ENCODE data around the gene KAZN.

KAZN gene

DNA sequence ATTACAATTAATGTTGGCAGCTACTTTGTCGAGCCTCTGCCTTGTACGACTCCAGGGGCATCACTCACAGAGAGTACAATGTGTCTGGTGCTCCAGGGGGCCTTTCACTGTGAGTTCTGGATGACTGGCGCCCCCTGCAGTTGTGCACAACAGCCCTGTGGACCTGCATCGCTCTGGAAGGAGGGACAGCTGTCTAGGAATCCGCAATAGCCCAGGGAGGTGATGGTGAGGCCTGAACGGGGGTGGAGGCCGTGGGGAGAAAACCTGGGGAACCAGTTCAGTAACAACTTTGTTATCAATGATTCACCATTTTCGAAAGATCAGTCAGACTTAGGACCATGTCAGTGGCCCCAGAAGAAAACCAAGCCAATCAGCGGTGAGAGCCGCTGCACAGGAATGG is 189.1 kb downstream of the KAZN start:
- no peak for TF ChIP-seq FOXA1 (IDR thresholded peaks at IDR 0.05)
- ChIA-PET CTCF (interaction anchor here (0.6 to 1.1 kb wide), 3 partner anchors 9 to 530 kb away, joined by 3 to 4 read pairs (median 4); no protein-coding TSS in a partner anchor), POLR2A (no interaction called here)
- no peak for DNase-seq (ENCODE audit: extremely low spot score)

GRCh38 chr1:14788080-14788479 is 189.6 kb downstream of the KAZN start:
- DNase-seq (ENCODE audit: extremely low spot score): no peak
- POLR2A ChIA-PET: no interaction called here
- TF ChIP-seq FOXM1 (IDR thresholded peaks at IDR 0.05; ENCODE audit: borderline replicate concordance) (no peak), LEF1 (IDR thresholded peaks at IDR 0.05; ENCODE audit: borderline replicate concordance) (no peak), L3MBTL2 (conservative IDR thresholded peaks at IDR 0.05) (no peak), FOXK2 (IDR thresholded peaks at IDR 0.05) (no peak), HDGF (IDR thresholded peaks at IDR 0.05; ENCODE audit: borderline replicate concordance) (no peak), FOXA1 (IDR thresholded peaks at IDR 0.05) (no peak)
- CTCF ChIA-PET: interaction anchor here (0.6 kb wide), 1 partner anchor 530 kb away, joined by 4 read pairs; no protein-coding TSS in a partner anchor

- ChIA-PET CTCF (no interaction called here), POLR2A (no interaction called here)
- no peak for DNase-seq (ENCODE audit: extremely low spot score)
- TF ChIP-seq, protein P1, sequence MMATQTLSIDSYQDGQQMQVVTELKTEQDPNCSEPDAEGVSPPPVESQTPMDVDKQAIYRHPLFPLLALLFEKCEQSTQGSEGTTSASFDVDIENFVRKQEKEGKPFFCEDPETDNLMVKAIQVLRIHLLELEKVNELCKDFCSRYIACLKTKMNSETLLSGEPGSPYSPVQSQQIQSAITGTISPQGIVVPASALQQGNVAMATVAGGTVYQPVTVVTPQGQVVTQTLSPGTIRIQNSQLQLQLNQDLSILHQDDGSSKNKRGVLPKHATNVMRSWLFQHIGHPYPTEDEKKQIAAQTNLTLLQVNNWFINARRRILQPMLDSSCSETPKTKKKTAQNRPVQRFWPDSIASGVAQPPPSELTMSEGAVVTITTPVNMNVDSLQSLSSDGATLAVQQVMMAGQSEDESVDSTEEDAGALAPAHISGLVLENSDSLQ (IDR thresholded peaks at IDR 0.05): no peak
- TF ChIP-seq FOXA1 (IDR thresholded peaks at IDR 0.05) (no peak), LEF1 (IDR thresholded peaks at IDR 0.05; ENCODE audit: borderline replicate concordance) (no peak), SUZ12 (IDR thresholded peaks at IDR 0.05) (no peak), ZNF384 (IDR thresholded peaks at IDR 0.05) (no peak), FOXK2 (IDR thresholded peaks at IDR 0.05) (no peak), HDGF (IDR thresholded peaks at IDR 0.05; ENCODE audit: borderline replicate concordance) (no peak), FOXM1 (IDR thresholded peaks at IDR 0.05; ENCODE audit: borderline replicate concordance) (no peak), SP1 (IDR thresholded peaks at IDR 0.05) (no peak), BHLHE40 (IDR thresholded peaks at IDR 0.05; ENCODE audit: borderline replicate concordance) (no peak), CTBP1 (IDR thresholded peaks at IDR 0.05; ENCODE audit: borderline replicate concordance) (no peak), L3MBTL2 (conservative IDR thresholded peaks at IDR 0.05) (no peak), TARDBP (IDR thresholded peaks at IDR 0.05) (no peak), NFRKB (IDR thresholded peaks at IDR 0.05) (no peak), ELF4 (IDR thresholded peaks at IDR 0.05) (no peak), ARNT (IDR thresholded peaks at IDR 0.05) (no peak)
Observed at GRCh38 chr1:14790982-14791381, 192.5 kb downstream of the KAZN start.

DNA sequence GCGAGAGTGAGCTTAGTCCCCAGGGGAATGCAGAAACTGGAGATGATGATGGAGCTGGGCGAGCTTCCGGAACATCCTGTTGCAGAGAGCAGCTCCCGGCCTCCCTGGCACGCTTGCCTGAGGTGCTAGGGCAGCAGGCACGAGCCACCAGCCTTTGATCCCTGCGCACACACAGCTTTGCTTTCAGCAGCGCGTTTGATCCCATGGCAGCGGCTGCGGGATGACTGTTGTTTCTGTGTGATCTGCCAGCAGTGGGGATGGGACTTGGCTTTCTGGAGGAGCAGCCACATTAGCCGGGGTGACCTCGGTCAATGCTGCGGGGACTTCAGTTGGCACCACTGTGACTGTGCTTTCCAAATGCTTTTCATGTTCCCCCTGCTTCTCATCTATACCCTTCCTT is 193.2 kb downstream of the KAZN start:
- POLR2A ChIA-PET: no interaction called here
- no peak for DNase-seq (ENCODE audit: extremely low spot score)
- CTCF ChIA-PET: no interaction called here
- TF ChIP-seq SP1 (IDR thresholded peaks at IDR 0.05) (no peak), FOXK2 (IDR thresholded peaks at IDR 0.05) (no peak), ARNT (IDR thresholded peaks at IDR 0.05) (no peak), ZNF384 (IDR thresholded peaks at IDR 0.05) (no peak), NFRKB (IDR thresholded peaks at IDR 0.05) (no peak), HDGF (IDR thresholded peaks at IDR 0.05; ENCODE audit: borderline replicate concordance) (no peak), FOXA1 (IDR thresholded peaks at IDR 0.05) (no peak), SUZ12 (IDR thresholded peaks at IDR 0.05) (no peak), LEF1 (IDR thresholded peaks at IDR 0.05; ENCODE audit: borderline replicate concordance) (no peak), BHLHE40 (IDR thresholded peaks at IDR 0.05; ENCODE audit: borderline replicate concordance) (no peak)

DNA sequence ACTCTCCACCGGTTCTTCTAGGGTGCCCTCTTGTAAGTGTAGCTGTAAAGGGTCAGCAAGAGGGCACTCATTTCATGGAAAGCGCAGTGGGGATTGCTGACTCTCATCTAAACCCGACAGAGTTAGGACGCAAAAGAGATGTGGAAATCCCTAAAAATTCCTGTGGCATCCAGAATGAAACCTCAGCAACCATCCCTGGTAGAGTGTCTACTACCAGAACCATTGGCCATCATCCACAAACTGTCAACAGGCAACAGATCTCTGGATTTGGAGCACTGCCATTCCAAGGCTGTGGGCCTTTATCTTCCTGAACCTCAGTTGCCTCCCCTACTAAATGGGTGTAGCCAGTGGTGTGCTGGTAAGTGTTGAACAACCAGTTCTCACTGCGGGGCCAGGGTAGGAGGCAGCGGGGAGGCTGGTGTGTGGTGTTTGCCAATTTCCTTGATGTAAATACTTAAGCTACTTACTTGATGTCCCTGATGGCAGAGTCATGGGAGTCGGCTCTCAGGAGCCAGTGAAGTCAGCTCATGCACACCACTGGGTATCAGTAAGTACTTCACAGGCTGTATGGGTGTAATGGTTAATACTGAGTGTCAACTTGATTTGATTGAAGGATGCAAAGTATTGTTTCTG is 195.8 kb downstream of the KAZN start:
- TF ChIP-seq FOXM1 (IDR thresholded peaks at IDR 0.05; ENCODE audit: borderline replicate concordance) (no peak), L3MBTL2 (conservative IDR thresholded peaks at IDR 0.05) (no peak), FOXK2 (IDR thresholded peaks at IDR 0.05) (no peak), ZNF384 (IDR thresholded peaks at IDR 0.05) (no peak), HDGF (IDR thresholded peaks at IDR 0.05; ENCODE audit: borderline replicate concordance) (no peak), NFRKB (IDR thresholded peaks at IDR 0.05) (no peak), SUZ12 (IDR thresholded peaks at IDR 0.05) (no peak)
- POLR2A ChIA-PET: no interaction called here
- no peak for DNase-seq (ENCODE audit: extremely low spot score)
- CTCF ChIA-PET: no interaction called here

DNA sequence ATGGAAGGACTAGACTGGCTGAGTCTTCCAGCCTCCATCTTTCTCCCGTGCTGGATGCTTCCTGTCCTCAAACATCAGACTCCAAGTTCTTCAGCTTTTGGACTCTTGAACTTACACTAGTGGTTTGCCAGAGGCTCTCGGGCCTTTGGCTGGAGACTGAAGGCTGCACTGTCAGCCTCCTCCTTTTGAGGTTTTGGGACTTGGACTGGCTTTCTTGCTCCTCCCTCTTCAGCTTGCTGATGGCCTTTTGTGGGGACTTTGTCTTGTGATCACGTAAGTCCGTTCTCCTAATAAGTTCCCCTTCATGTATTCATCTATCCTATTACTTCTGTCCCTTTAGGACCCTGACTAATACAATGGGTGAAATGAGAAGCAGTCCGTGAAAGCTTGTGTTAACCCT is 196.4 kb downstream of the KAZN start:
- CTCF ChIA-PET: no interaction called here
- no peak for DNase-seq (ENCODE audit: extremely low spot score)
- POLR2A ChIA-PET: no interaction called here
- no peak for TF ChIP-seq TARDBP (IDR thresholded peaks at IDR 0.05)
- no peak for TF ChIP-seq BHLHE40 (IDR thresholded peaks at IDR 0.05; ENCODE audit: borderline replicate concordance)
- no peak for TF ChIP-seq SUZ12 (IDR thresholded peaks at IDR 0.05)
- no peak for TF ChIP-seq NFRKB (IDR thresholded peaks at IDR 0.05)
- no peak for TF ChIP-seq FOXM1 (IDR thresholded peaks at IDR 0.05; ENCODE audit: borderline replicate concordance)
- TF ChIP-seq FOXA1 (IDR thresholded peaks at IDR 0.05): no peak
- no peak for TF ChIP-seq SP1 (IDR thresholded peaks at IDR 0.05)
- TF ChIP-seq ZNF384 (IDR thresholded peaks at IDR 0.05): no peak
- TF ChIP-seq ARNT (IDR thresholded peaks at IDR 0.05): no peak
- TF ChIP-seq, protein P1 (IDR thresholded peaks at IDR 0.05): no peak
- TF ChIP-seq FOXK2 (IDR thresholded peaks at IDR 0.05): no peak
- TF ChIP-seq LEF1 (IDR thresholded peaks at IDR 0.05; ENCODE audit: borderline replicate concordance): no peak
- TF ChIP-seq HDGF (IDR thresholded peaks at IDR 0.05; ENCODE audit: borderline replicate concordance): no peak
- no peak for TF ChIP-seq ELF4 (IDR thresholded peaks at IDR 0.05)
- TF ChIP-seq L3MBTL2 (conservative IDR thresholded peaks at IDR 0.05): no peak

DNA sequence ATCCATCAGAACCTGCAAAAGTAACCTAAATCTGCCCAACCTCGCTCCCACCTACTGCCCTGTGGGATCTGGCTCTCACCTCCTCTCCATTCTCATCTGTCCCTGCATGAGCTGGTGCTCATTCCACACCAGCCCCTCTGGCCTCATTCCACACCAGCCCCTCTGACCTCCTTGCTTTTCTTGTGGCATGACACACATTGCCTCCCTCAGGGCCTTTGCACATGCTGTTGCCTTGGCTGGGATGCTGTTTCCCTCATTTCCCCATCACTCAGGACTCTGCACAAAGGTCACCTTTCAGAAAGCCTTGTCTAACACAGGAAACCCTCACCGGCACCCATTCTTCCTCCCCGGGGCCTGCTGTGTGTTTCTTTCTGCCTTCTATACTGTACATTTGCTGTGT is 197.1 kb downstream of the KAZN start:
- TF ChIP-seq TARDBP (IDR thresholded peaks at IDR 0.05): no peak
- TF ChIP-seq FOXK2 (IDR thresholded peaks at IDR 0.05): no peak
- TF ChIP-seq HDGF (IDR thresholded peaks at IDR 0.05; ENCODE audit: borderline replicate concordance): no peak
- no peak for TF ChIP-seq ZNF384 (IDR thresholded peaks at IDR 0.05)
- TF ChIP-seq L3MBTL2 (conservative IDR thresholded peaks at IDR 0.05): no peak
- TF ChIP-seq FOXM1 (IDR thresholded peaks at IDR 0.05; ENCODE audit: borderline replicate concordance): no peak
- ChIA-PET CTCF (no interaction called here), POLR2A (no interaction called here)
- no peak for DNase-seq (ENCODE audit: extremely low spot score)

All from HEK293T (cell line).